Measurements from ENCODE around the gene MYL6.

- TF ChIP-seq ZNF780A (CRISPR knock-in tag; IDR thresholded peaks at IDR 0.05) (no peak), HINFP (tag; conservative IDR thresholded peaks at IDR 0.05; ENCODE audit: low read depth) (no peak), SMAD4 (CRISPR knock-in tag; conservative IDR thresholded peaks at IDR 0.05) (no peak; the same call in 1 of the 2 replicates), POLR2AphosphoS5 (IDR thresholded peaks at IDR 0.05; ENCODE audit: control insufficient read depth, insufficient read depth, low read depth, low read length) (no peak), YY1 (IDR thresholded peaks at IDR 0.05; ENCODE audit: borderline replicate concordance in 1 of 3, control insufficient read depth in 1 of 3, extremely low read depth in 1 of 3, insufficient read depth in 3 of 3, insufficient read length in 1 of 3, insufficient replicate concordance in 2 of 3, low read depth in 1 of 3, low read length in 2 of 3) (no peak)
Measured at GRCh38 chr12:56202366-56202765, 44.2 kb downstream of the MYL6 start.

Data from K562 (cell line).